GM18505 (cell line): ENCODE results near the gene SOX6.

ENCODE experiments used
- ATAC-seq: cut with Tn5 transposase; IDR thresholded peaks from one replicate; pipeline ENCODE4 v1.9.1; 2021; ENCODE audit not compliant: unreplicated experiment
- POLR2A ChIP-seq: IDR thresholded peaks from 4 replicates; pipeline ENCODE4 v1.6.1; 2011; ENCODE audit warnings: borderline replicate concordance; ENCODE audit not compliant: insufficient read depth, insufficient read length; ENCODE audit errors: extremely low read depth

The SOX6 gene

DNA sequence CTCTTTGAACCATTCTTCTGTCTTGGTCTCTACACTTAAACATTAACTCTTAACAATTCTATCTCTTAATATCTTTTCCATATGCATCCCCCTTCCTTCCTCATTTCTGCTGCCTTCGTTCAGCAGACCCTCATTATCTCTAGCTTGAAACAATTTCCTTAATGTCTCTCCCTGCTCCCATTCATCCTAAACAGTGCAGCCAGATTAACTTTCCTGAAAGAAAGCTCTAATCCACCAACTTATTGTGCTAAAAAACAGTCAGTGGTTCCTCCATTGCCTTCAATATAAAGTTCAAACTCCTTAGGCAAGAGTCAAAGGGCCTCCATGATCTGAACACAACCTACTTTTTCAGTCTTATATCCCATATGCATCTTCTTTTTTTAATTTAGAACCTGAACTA lies 42.5 kb downstream of the SOX6 start:
- no peak for TF ChIP-seq POLR2A
- ATAC-seq: no peak

DNA sequence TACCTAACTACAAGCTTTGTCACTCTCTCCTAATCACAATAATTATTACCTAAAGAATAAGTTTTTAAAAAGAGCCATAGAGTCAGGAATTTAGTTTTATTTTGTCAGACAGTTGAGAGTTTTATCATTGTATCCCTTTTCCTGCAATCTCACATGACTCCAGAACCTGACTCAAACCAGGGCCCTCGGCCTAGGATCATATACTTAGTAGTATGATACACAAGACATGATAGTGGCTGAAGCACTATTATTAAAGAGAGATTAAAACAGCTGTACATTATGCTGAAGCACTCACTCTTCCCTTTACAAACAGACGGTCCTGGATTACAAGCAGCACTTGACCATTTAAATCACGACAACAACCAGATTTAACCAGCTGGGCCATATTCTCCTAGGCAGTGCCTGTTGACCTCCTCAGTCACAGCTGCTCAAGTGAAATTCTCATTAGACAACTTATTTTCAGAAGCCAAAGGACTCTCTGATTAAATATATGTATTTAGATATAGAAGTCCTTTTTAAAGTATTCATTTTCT lies 44.0 kb downstream of the SOX6 start:
- no peak for TF ChIP-seq POLR2A
- no peak for ATAC-seq

DNA sequence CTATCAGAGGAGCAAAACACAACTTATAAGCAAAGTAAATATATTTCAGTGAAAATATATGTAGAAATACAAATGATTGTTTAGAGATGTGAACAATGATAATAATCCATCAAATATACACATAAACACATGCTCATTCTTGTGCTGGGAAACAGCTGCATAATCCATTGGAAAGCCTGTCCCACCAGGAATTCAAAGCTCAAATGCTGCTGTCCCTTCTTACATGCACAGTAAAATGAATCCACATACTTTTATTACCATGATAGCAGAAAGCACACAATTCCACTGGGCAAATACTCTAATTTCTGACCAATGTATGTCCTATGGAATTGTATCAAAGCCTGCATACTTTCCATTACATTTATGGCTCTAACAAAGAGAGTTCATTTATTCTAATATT lies 44.5 kb downstream of the SOX6 start:
- no peak for ATAC-seq
- no peak for TF ChIP-seq POLR2A

DNA sequence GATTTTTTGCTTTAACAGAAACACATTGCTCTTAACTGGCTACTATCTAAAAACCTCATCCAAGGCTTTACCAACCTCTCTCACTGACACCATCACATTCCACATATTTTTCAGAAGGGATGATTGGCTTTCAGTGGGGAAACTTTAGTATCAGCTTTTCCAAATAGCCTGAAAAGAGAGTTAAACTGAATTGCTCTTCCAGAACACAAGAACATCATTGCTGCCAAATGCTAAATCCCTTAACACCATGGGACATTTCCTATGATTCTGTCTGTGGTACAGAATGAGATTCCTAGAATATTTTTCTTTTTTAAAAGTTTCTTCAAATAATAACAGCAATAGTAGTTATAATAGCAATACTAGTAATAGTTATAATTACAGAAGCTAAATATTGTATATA lies 45.4 kb downstream of the SOX6 start:
- no peak for ATAC-seq

DNA sequence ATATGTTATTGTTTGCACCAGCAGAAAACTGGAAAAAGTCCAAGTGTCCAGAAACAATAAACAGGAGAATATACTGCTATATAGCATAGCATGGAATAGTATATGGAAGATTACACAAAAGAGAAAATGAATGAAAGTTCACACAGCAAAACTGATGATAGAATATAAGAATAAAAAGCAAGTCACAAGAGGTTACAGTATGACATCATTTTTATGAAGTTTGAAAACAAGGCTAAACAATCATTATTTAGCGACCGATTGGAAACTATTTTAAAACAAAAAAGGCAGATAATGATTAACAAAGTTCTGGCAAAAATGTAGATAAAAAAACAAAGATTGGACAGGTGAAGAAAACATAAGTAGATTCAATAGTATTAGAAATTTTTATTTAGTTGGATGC lies 47.1 kb downstream of the SOX6 start:
- TF ChIP-seq POLR2A: no peak
- no peak for ATAC-seq

More for the DNA sequence above, 45.4 kb downstream of the SOX6 start:
- no peak for TF ChIP-seq POLR2A

DNA sequence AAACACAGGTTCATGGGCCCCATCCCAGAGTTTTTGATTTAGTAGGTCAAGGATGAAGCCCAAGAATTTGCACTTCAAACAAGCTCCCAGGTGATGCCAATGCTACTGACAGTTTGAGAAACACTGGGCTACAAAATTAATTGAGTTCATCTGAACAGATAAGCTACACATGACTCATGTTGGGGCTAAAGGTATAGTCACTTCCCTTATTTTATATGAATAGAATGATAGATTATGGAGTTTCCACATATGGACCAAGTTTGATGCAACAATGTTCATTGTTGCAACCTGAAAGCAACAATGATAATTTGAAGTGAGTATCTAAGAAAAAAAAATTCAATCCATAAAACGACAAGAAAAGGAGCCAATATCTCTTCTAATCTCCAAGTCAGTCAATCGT lies 54.9 kb downstream of the SOX6 start:
- ATAC-seq: no peak

DNA sequence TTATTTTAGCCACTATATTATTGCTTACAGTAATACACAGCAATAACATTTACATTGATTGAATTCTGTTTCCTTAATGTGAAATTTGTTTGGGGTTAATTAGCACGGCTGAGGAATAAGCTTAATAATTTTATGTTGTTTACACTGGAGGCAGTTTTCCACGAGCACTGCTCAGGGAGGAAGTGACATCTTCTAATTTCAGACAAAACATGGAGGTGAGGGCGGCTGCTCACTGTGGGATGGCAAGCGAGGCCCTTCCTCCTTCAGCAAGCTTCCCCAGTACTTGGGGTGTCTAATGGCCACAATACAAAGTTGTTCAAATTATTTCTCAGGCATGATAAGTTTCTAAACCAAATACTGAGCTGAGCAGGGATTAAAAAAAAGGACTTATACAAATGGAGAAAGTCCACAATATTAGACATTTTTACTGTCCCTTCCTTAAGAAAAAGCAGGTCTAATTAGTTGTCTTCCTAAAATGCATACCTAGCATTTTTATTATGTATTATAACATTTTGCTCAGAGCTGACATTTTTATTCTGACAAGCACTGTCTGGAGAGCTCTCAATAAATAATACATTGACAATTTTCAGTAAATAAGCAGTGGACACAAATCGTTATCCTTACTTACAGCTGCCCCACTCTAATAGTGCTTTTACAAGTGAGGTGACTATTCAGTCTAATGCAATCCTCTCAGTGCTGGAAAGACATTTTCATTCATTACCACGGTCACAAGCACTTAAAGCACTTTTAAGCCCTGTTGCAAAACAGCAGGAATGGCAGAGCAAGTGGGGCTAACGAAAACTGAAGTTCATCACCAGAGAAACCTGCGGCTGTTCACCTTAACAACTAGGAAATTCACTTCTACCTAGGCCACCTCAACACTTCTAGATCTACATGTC lies 56.2 kb downstream of the SOX6 start:
- no peak for TF ChIP-seq POLR2A

More for the DNA sequence above, 54.9 kb downstream of the SOX6 start:
- TF ChIP-seq POLR2A: no peak

DNA sequence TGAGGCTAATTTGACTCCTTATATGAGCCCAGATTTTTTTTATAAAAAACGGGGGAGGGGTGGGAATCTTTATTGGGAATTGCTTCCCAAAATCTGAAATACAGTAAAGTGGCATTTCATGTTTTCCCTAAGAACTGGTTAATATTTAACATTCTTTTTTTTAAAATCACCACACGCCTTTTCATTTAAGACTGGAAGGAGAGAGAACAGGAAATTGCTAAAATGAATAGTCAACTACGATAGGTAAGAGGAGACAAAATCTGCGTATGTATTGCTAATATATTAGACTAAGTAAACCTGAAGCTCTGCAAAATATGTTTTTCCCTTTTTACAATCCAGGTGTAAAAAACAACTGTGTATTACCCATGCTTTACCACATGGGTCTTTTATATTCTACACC lies 57.0 kb downstream of the SOX6 start:
- ATAC-seq: no peak
- TF ChIP-seq POLR2A: no peak

More for the DNA sequence above, 56.2 kb downstream of the SOX6 start:
- no peak for ATAC-seq

DNA sequence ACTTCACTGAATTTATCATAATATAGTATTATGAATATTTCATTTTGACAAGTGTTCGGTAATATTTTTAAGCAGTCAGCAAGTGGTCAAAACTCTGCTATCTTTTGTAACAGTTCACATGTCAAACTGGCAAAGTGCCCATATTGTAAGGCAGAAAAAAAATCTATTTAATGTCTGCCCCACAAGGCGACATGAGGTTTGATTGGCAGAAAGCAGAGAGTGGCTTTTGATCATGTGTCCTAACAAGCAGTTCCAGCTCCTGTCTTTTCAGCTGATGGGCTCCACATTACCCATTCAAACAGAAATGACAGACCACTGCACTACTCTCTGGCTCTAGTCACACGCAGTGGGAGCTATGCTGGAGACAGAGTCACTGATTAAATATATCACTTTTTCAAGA lies 59.0 kb downstream of the SOX6 start:
- no peak for ATAC-seq
- no peak for TF ChIP-seq POLR2A

DNA sequence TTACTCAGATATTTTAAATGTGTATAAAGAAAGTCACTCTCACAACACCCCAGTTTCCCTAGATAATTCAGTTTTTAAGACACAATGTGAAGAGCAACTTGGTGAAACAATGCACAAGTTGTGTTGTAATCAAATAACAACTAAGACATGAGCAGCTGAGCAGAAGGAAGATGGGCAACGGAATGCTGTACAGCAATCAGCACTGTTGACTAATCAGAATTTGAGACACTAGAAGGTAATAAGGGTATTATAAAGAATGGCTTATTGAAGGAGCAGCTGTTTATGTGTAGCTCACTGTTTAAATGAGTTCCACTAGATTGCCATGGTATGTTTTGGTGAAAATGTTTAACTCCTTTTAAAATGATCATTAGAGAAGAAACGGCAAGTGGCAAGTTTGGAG lies 60.1 kb downstream of the SOX6 start:
- ATAC-seq: no peak

DNA sequence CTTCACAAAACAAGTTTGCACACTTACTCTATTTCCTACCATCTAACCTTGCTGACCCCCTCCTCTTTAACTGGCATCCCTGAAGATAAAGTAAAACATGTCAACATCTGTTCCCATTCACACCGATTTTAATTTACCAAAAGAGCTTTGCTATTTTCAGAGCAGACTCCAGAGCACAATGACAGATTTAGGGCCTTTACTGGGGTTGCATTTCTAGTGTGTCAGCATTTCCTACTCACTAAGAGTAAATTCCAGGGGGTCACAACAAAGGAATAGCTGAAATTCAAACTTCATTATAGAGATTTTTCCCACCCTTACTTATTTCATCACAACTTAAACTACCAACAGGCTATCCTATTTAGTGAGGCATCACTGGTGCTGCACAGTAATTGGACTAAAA lies 60.8 kb downstream of the SOX6 start:
- no peak for TF ChIP-seq POLR2A
- ATAC-seq: no peak

More for the DNA sequence above, 60.1 kb downstream of the SOX6 start:
- TF ChIP-seq POLR2A: no peak

DNA sequence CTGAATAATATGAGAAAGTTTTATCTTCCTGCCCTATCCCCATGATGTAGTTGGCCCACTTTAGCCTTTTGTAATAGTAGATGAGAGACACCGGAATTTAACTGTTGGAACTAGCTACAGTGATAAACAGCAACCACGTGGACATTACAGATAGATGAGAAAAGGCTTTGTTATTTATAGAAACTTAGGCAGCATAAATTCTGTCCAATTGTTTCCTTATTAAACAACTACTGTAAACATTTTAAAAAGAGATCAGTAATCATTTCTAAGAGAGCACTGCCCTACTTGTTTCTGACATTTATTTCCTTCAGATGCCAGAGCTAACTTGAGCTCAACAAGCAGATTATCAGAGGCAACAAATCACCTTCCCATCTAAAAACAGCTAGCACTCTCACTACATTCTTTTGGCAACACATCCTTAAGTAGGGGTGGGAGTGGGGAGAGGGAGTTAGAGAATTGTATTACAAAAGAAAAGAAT lies 63.1 kb downstream of the SOX6 start:
- no peak for TF ChIP-seq POLR2A
- ATAC-seq: no peak

DNA sequence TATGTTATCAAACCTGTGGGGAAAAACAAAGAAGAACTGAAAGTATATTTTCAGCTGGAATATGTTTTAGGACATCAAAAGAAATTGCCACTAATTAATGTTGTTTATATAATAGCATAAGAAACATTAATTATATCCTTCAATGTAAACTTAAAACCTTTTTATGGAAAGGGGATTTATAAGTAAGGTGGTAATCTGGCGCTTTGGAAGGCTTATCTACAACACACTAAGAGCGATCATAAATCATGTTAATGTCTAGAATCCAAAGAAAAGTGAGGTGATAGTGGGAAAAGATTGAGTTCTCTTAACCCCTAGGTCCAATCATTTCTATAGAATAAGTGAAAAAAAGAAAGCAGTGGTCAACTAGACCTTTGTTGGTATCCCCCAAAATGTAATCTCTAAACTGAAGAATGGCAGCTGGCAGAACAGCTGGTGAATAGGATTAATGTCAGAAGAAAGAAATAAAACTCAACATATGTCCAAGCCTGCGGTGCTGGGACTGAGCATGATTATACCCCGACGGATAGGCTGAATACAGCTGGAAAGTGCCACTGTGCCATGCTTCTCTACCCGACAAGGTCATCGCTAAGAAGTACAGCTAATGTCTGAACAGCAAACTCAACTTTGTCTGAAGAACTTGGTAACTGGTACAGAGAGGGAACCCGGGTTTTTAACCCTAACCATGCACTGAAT lies 64.0 kb downstream of the SOX6 start:
- no peak for ATAC-seq
- TF ChIP-seq POLR2A: no peak
